Vagina (tissue), 2 donors: ENCODE data around the gene MOGAT1. TPM values are rescaled to one million over a fixed set of nuclear protein-coding genes. Genes with fewer than 3 reads are reported as not detected.

Source experiments
- DNase-seq, 2 donors: peaks; one replicate each; pipeline ENCODE4 v3.0.0-alpha.2; 2017; ENCODE audit errors: extremely low spot score in 2 of 2
- H3K27ac ChIP-seq: fragments of 200-600 bp; sonication (generic); one replicate; pipeline ENCODE4 v1.5.1; 2019
- H3K27me3 ChIP-seq: fragments of 200-600 bp; sonication (generic); one replicate; pipeline ENCODE4 v1.5.1; 2019
- H3K36me3 ChIP-seq, 2 donors: fragments of 200-600 bp; sonication (generic); one replicate each; pipeline ENCODE4 v1.5.1; 2017 to 2019
- H3K4me1 ChIP-seq: fragments of 200-600 bp; sonication (generic); one replicate; pipeline ENCODE4 v1.5.1; 2019
- H3K4me3 ChIP-seq, 2 donors: fragments of 200-600 bp; sonication (generic); 1 replicate in 1 of 2; 2 replicates in 1 of 2; pipeline ENCODE4 v1.5.1; 2016 to 2019
- H3K9me3 ChIP-seq: fragments of 200-600 bp; sonication (generic); one replicate; pipeline ENCODE4 v1.5.1; 2019
- POLR2A ChIP-seq, 2 donors: fragments of 450-650 bp; IDR thresholded peaks; one replicate each; pipeline ENCODE4 v1.6.1; 2017; ENCODE audit warnings: antibody characterized with exemption in 2 of 2, mild to moderate bottlenecking in 2 of 2, moderate library complexity in 2 of 2
- POLR2AphosphoS5 ChIP-seq, 2 donors: sonication (generic); formaldehyde crosslinking; IDR thresholded peaks; one replicate each; pipeline ENCODE4 v1.9.0; 2017; ENCODE audit warnings: antibody characterized with exemption in 2 of 2, mild to moderate bottlenecking in 2 of 2, low read depth in 1 of 2; ENCODE audit not compliant: insufficient read depth in 1 of 2
- intact Hi-C: fragments of 100-400 bp; cut with DNase I; formaldehyde crosslinking; loops from one replicate; pipeline ENCODE4 v1.15.1; 2023
- total RNA-seq: library from RNA; depleted of rRNA; stranded (reverse); fragments of >200 nt; gene quantifications from one replicate; pipeline ENCODE4 v1.2.3, GENCODE V29; 2016
- TF ChIP-seq, protein P1 (sequence below), 3 experiments: fragments of 450-650 bp in 2 of 3; fragments of 200-600 bp in 1 of 3; sonication (generic) in 1 of 3; IDR thresholded peaks; one replicate each; pipeline ENCODE4 v1.5.1; 2017 to 2019; ENCODE audit warnings: antibody characterized with exemption in 3 of 3, mild to moderate bottlenecking in 2 of 3, moderate library complexity in 2 of 3

MOGAT1 gene
- total RNA-seq, 1 donor from 2014 or later: not detected

DNA sequence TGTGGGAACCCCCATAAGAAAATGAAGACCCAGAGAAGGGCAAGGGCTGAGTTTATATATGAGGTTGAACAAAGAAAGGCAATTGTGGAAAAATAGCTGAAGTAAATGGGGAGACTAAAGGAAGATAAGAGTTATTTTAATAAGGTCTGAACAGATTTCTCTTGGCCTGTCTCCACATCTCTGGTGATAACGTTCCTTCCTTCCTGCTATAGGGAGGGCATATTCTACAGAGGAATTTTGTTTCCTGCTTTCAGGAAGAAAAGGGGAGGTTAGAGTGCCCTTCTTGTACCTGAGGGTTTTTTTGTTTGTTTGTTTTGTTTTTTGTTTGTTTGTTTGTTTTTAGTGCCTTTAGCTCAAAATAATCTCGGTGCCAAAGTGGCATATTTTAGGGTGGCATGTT is 31.6 kb downstream of the MOGAT1 start:
- H3K36me3 ChIP-seq: no peaks in the 10 kb centered on the region
- intact Hi-C loops: loop anchor here (5.0 kb wide), 1 partner anchor 204 kb away; no protein-coding TSS in a partner anchor
- DNase-seq: no peak
- H3K4me1 ChIP-seq: peaks cover 2% of the 10 kb centered on the region
- no peaks in the 10 kb centered on the region for H3K9me3 ChIP-seq
- H3K27me3 ChIP-seq: no peaks in the 10 kb centered on the region
- H3K4me3 ChIP-seq: no peak overlapping the region
- no peak overlapping the region for H3K27ac ChIP-seq
- TF ChIP-seq POLR2AphosphoS5 (IDR thresholded peaks at IDR 0.05; ENCODE audit: insufficient read depth in 1 of 2, low read depth in 1 of 2): no peak
- TF ChIP-seq POLR2A (IDR thresholded peaks at IDR 0.05): no peak
- TF ChIP-seq, protein P1, sequence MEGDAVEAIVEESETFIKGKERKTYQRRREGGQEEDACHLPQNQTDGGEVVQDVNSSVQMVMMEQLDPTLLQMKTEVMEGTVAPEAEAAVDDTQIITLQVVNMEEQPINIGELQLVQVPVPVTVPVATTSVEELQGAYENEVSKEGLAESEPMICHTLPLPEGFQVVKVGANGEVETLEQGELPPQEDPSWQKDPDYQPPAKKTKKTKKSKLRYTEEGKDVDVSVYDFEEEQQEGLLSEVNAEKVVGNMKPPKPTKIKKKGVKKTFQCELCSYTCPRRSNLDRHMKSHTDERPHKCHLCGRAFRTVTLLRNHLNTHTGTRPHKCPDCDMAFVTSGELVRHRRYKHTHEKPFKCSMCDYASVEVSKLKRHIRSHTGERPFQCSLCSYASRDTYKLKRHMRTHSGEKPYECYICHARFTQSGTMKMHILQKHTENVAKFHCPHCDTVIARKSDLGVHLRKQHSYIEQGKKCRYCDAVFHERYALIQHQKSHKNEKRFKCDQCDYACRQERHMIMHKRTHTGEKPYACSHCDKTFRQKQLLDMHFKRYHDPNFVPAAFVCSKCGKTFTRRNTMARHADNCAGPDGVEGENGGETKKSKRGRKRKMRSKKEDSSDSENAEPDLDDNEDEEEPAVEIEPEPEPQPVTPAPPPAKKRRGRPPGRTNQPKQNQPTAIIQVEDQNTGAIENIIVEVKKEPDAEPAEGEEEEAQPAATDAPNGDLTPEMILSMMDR (IDR thresholded peaks at IDR 0.05): no peak

DNA sequence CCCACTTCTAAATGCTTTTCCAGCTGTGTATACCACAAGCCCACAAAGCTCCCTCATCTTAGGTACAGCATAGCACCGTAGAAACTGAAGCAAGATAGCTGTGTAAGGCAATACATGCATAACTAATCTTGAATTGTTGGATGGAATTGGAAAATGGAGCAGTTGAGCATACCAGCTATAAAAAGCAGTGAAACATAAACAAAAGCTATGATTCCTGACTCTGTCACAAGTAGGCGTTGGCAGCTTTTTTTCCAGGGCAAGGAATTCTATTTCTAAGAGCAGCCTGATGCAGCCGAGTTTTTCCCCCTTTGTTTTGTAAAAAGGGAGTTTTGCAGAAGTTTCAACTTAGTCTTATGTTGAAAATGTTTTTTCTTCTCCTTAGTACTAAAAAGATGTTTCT is 32.4 kb downstream of the MOGAT1 start:
- Histone ChIP-seq H3K27me3 (no peaks in the 10 kb centered on the region), H3K4me1 (peaks cover 8% of the 10 kb centered on the region), H3K36me3 (no peaks in the 10 kb centered on the region), H3K4me3 (no peak overlapping the region), H3K9me3 (no peaks in the 10 kb centered on the region), H3K27ac (no peak overlapping the region)
- no peak for DNase-seq
- intact Hi-C loops: loop anchor here (5.0 kb wide), 1 partner anchor 203 kb away; no protein-coding TSS in a partner anchor
- TF ChIP-seq POLR2AphosphoS5 (IDR thresholded peaks at IDR 0.05; ENCODE audit: insufficient read depth in 1 of 2, low read depth in 1 of 2) (no peak), POLR2A (IDR thresholded peaks at IDR 0.05) (no peak)
- TF ChIP-seq, protein P1 (IDR thresholded peaks at IDR 0.05): no peak

DNA sequence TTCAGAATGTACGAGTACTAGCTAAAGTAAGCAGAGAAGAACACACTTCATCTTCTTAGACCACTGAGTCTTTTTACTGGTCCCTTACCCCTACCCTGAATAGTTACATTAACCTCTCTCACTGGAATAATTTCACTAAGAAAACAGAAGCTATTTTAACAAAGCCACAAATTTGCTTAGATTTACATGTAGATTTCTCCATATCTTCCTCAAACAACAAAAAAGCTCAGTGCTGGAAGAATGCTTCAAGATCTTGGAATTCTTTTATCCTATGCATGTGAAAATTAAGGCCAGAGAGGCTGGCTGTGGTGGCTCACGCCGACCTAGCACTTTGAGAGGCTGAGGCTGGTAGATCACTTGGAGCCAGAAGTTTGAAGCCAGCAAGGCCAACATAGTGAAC is 35.2 kb downstream of the MOGAT1 start:
- no peak for DNase-seq
- H3K36me3 ChIP-seq: no peaks in the 10 kb centered on the region
- H3K4me3 ChIP-seq: no peak overlapping the region
- H3K9me3 ChIP-seq: no peaks in the 10 kb centered on the region
- H3K27ac ChIP-seq: no peak overlapping the region
- intact Hi-C loops: loop anchor here (2.0 kb wide), 1 partner anchor 38 kb away; no protein-coding TSS in a partner anchor
- H3K27me3 ChIP-seq: no peaks in the 10 kb centered on the region
- no peak for TF ChIP-seq POLR2AphosphoS5 (IDR thresholded peaks at IDR 0.05; ENCODE audit: insufficient read depth in 1 of 2, low read depth in 1 of 2)
- no peak for TF ChIP-seq POLR2A (IDR thresholded peaks at IDR 0.05)
- TF ChIP-seq, protein P1 (IDR thresholded peaks at IDR 0.05): no peak
- peaks cover 16% of the 10 kb centered on the region for H3K4me1 ChIP-seq

DNA sequence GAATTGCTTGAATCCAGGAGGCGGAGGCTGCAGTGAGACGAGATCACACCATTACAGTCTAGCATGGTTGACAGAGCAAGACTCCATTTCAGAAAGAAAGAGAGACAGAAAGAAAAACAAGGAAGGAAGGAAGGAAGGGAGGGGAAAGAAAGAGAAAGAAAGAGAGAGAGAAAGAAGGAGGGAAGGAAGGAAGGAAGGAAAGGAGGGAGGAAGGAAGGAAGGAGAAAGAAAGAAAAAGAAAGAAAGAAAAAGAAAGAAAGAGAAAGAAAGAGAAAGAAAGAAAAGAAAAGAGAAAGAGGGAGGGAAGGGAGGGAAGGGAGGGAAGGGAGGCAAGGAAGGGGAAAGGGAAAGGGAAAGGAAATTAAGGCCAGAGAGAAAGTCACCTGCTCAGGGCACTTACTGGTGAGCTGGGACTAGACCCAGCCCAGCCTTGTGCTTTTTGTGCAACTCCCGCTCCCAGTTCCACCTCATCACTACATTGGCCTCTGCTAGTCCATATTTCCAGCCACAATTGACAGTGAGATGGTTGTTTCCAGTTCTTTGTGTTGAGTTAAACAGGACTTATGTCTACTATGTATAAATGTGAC is 35.7 kb downstream of the MOGAT1 start:
- no peaks in the 10 kb centered on the region for H3K27me3 ChIP-seq
- H3K27ac ChIP-seq: no peak overlapping the region
- DNase-seq: no peak
- no peaks in the 10 kb centered on the region for H3K36me3 ChIP-seq
- intact Hi-C loops: loop anchor here (2.0 kb wide), 1 partner anchor 38 kb away; no protein-coding TSS in a partner anchor
- TF ChIP-seq POLR2A (IDR thresholded peaks at IDR 0.05): no peak
- TF ChIP-seq POLR2AphosphoS5 (IDR thresholded peaks at IDR 0.05; ENCODE audit: insufficient read depth in 1 of 2, low read depth in 1 of 2): no peak
- H3K4me3 ChIP-seq: no peak overlapping the region
- H3K4me1 ChIP-seq: peaks cover 16% of the 10 kb centered on the region
- H3K9me3 ChIP-seq: no peaks in the 10 kb centered on the region

DNA sequence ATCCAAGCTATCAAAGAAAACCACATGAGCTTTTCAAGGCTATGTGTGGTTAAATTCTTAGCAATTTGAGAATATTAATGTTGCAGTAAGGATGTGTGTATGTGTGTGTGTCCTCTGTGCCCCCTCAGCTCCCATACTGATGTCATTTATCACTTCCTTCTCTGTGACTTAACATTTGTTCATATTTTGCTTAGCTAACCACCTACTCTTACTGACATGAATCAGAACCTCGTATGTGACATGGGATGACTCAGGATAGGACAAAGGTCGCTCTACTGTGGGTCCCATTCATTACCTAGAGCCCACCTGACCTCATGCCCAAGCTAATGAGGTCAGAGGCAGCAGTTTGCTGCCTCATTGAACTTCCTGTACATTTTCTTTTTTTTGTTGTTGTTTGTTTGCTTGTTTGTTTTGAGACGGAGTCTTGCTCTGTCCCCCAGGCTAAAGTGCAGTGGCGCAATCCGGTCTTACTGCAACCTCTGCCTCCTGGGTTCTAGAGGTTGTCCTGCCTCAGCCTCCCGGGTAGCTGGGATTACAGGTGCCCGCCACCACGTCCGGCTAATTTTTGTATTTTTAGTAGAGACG is 36.3 kb downstream of the MOGAT1 start:
- Histone ChIP-seq H3K27me3 (no peaks in the 10 kb centered on the region), H3K4me3 (no peak overlapping the region), H3K9me3 (no peaks in the 10 kb centered on the region), H3K4me1 (peaks cover 16% of the 10 kb centered on the region), H3K27ac (no peak overlapping the region), H3K36me3 (no peaks in the 10 kb centered on the region)
- no peak for DNase-seq
- TF ChIP-seq POLR2AphosphoS5 (IDR thresholded peaks at IDR 0.05; ENCODE audit: insufficient read depth in 1 of 2, low read depth in 1 of 2) (no peak), POLR2A (IDR thresholded peaks at IDR 0.05) (no peak)
- TF ChIP-seq, protein P1 (IDR thresholded peaks at IDR 0.05): no peak
- intact Hi-C loops: loop anchor here (2.0 kb wide), 1 partner anchor 37 kb away; no protein-coding TSS in a partner anchor
